A673 (cell line): ENCODE measurements around the gene CLSTN2.

Experiments used
- EZH2 ChIP-seq: fragments of 200-600 bp; sonication (generic); IDR thresholded peaks from 2 replicates; pipeline ENCODE4 v1.6.1; 2017; ENCODE audit warnings: borderline replicate concordance, low read depth, mild to moderate bottlenecking, mixed read lengths, antibody characterized with exemption, low read length; ENCODE audit not compliant: poor library complexity, severe bottlenecking
- TF ChIP-seq, protein P1 (sequence below): fragments of 300-800, 200-600 bp; sonication (generic); conservative IDR thresholded peaks from 2 replicates; pipeline ENCODE4 v1.5.1; 2017; ENCODE audit warnings: low read depth, mild to moderate bottlenecking, antibody characterized with exemption, low read length, moderate library complexity, mixed read lengths

DNA sequence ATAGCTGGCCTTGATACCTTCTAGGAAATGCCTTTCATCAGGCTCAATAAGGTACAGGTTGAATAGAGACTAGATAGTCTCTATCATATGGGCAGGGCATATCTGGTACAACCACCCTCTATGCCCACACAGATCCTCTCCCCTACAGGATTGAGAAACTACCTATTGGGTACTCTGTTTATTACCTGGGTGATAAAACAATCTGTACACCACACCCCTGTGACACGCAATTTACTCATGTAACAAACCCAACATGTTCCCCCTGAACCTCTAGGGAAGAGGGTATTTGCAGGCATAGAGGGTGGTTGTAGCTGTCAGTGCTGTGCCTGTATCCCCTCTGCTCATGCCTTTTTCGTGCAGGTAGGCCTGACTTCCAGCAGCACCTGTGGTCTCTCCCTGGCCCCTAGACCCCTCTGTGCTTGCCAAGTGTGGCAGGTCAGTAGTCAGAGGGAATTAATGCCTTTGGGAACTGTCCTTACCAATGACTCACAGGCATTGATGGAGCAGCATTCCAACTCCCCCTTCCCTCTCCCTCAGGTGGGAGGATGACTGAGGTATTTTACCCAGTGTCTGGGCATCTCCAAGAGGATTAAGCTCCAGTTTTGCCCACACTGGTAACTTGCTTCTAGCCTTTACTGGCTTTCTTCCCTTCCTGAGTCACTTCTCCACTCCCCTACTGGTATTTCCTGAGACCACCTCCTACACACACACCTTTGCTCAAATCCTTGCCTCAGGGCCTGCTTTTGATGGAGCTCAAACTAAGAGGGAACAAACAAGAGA is 18.3 kb downstream of the CLSTN2 start:
- TF ChIP-seq, protein P1, sequence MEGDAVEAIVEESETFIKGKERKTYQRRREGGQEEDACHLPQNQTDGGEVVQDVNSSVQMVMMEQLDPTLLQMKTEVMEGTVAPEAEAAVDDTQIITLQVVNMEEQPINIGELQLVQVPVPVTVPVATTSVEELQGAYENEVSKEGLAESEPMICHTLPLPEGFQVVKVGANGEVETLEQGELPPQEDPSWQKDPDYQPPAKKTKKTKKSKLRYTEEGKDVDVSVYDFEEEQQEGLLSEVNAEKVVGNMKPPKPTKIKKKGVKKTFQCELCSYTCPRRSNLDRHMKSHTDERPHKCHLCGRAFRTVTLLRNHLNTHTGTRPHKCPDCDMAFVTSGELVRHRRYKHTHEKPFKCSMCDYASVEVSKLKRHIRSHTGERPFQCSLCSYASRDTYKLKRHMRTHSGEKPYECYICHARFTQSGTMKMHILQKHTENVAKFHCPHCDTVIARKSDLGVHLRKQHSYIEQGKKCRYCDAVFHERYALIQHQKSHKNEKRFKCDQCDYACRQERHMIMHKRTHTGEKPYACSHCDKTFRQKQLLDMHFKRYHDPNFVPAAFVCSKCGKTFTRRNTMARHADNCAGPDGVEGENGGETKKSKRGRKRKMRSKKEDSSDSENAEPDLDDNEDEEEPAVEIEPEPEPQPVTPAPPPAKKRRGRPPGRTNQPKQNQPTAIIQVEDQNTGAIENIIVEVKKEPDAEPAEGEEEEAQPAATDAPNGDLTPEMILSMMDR: no peak
- TF ChIP-seq EZH2: no peak
